Naive B cell (primary cell): ENCODE data around the gene ABAT. TPM values are rescaled to one million over a fixed set of nuclear protein-coding genes. Genes with fewer than 3 reads are reported as not detected.
"Not testable (repeated sequence)": the region's sequence is repeated elsewhere in the genome, so short reads cannot be mapped to it uniquely, and the experiment has no call there.

Source experiments
- ATAC-seq, 2 donors: fragments of 150-1000 bp; cut with Tn5 transposase; 2 replicates each; pipeline ENCODE4 v1.10.0; 2021; ENCODE audit warnings: low read depth in 2 of 2, mild to moderate bottlenecking in 2 of 2, moderate library complexity in 2 of 2
- DNase-seq: peaks from one replicate; pipeline ENCODE4 v3.0.0; 2022
- H3K27ac Mint-ChIP-seq, 6 donors: one replicate each; pipeline ENCODE4 v1.8.0; 2020 to 2022; ENCODE audit warnings: mild to moderate bottlenecking in 6 of 6, mixed read lengths in 6 of 6, moderate library complexity in 5 of 6, inconsistent platforms in 2 of 6
- H3K27me3 Mint-ChIP-seq, 3 donors: one replicate each; pipeline ENCODE4 v1.8.0; 2021 to 2022; ENCODE audit warnings: mixed read lengths in 3 of 3, mild to moderate bottlenecking in 1 of 3
- H3K36me3 Mint-ChIP-seq, 2 donors: one replicate each; pipeline ENCODE4 v1.8.0; 2020 to 2022; ENCODE audit warnings: mixed read lengths in 2 of 2, inconsistent platforms in 1 of 2, mild to moderate bottlenecking in 1 of 2
- H3K4me1 Mint-ChIP-seq, 3 donors: one replicate each; pipeline ENCODE4 v1.8.0; 2020 to 2022; ENCODE audit warnings: mixed read lengths in 3 of 3, inconsistent platforms in 1 of 3, mild to moderate bottlenecking in 1 of 3, moderate library complexity in 1 of 3
- H3K4me3 Mint-ChIP-seq, 8 donors: one replicate each; pipeline ENCODE4 v1.8.0; 2020 to 2022; ENCODE audit warnings: mild to moderate bottlenecking in 8 of 8, mixed read lengths in 8 of 8, moderate library complexity in 8 of 8, inconsistent platforms in 2 of 8
- H3K9me3 Mint-ChIP-seq, 7 donors: one replicate each; pipeline ENCODE4 v1.8.0; 2020 to 2022; ENCODE audit warnings: mixed read lengths in 7 of 7, mild to moderate bottlenecking in 5 of 7, inconsistent platforms in 2 of 7, moderate library complexity in 1 of 7
- polyA plus RNA-seq, 6 donors: library from polyadenylated mRNA; unstranded; fragments of 300-500 nt; fragmentation: Illumina TruSeq; gene quantifications; one replicate each; pipeline ENCODE4 v1.2.3, GENCODE V29; 2021; ENCODE audit warnings: low read depth in 6 of 6

Gene ABAT
- polyA plus RNA-seq, 6 donors from 2014 or later, result 1.9 to 10.0 (median 4.8) TPM

GRCh38 chr16:8733849-8734540, 59.6 kb downstream of the ABAT start:
- no peak overlapping the region for H3K27ac Mint-ChIP-seq
- H3K4me3 Mint-ChIP-seq, result no peak overlapping the region

GRCh38 chr16:8735574-8735973, 61.2 kb downstream of the ABAT start:
- H3K4me1 Mint-ChIP-seq, result peaks cover 15 to 20% (median 15%) of the 10 kb centered on the region in 3 donors
- H3K27ac Mint-ChIP-seq, result no peak overlapping the region
- no peak overlapping the region for H3K4me3 Mint-ChIP-seq
- no peaks in the 10 kb centered on the region for H3K27me3 Mint-ChIP-seq
- ATAC-seq, result no peak
- H3K36me3 Mint-ChIP-seq, result peaks cover 0 to 4% of the 10 kb centered on the region in 2 donors
- H3K9me3 Mint-ChIP-seq, result peaks cover 0 to 5% (median 2%) of the 10 kb centered on the region in 7 donors
- DNase-seq, result no peak

More at GRCh38 chr16:8733849-8734540, 59.6 kb downstream of the ABAT start:
- peaks cover 0 to 4% of the 10 kb centered on the region in 2 donors for H3K36me3 Mint-ChIP-seq
- ATAC-seq (no peak), DNase-seq (no peak)
- peaks cover 28 to 36% (median 31%) of the 10 kb centered on the region in 3 donors for H3K4me1 Mint-ChIP-seq
- H3K27me3 Mint-ChIP-seq, result no peaks in the 10 kb centered on the region
- peaks cover 0 to 5% (median 0%) of the 10 kb centered on the region in 7 donors for H3K9me3 Mint-ChIP-seq

GRCh38 chr16:8736123-8736668, 61.8 kb downstream of the ABAT start:
- ATAC-seq (no peak), DNase-seq (no peak)
- peak overlapping the region in 1 of 6 donors; percentile 3 for H3K27ac Mint-ChIP-seq
- H3K27me3 Mint-ChIP-seq, result no peaks in the 10 kb centered on the region
- H3K4me3 Mint-ChIP-seq, result no peak overlapping the region
- peaks cover 0 to 4% of the 10 kb centered on the region in 2 donors for H3K36me3 Mint-ChIP-seq
- H3K9me3 Mint-ChIP-seq, result peaks cover 0 to 5% (median 2%) of the 10 kb centered on the region in 7 donors
- H3K4me1 Mint-ChIP-seq, result peaks cover 9 to 14% (median 11%) of the 10 kb centered on the region in 3 donors

- ATAC-seq, result no peak
- no peaks in the 10 kb centered on the region for H3K27me3 Mint-ChIP-seq
- H3K36me3 Mint-ChIP-seq, result peaks cover 0 to 4% of the 10 kb centered on the region in 2 donors
- H3K4me3 Mint-ChIP-seq, result no peak overlapping the region
- no peak overlapping the region for H3K27ac Mint-ChIP-seq
- DNase-seq, result no peak
- H3K4me1 Mint-ChIP-seq, result peaks cover 3 to 6% (median 4%) of the 10 kb centered on the region in 3 donors
- H3K9me3 Mint-ChIP-seq, result peaks cover 0 to 2% (median 0%) of the 10 kb centered on the region in 7 donors
These were observed 64.7 kb downstream of the ABAT start for GRCh38 chr16:8739151-8739550.

- DNase-seq (no peak), ATAC-seq (no peak)
- H3K27me3 Mint-ChIP-seq, result no peaks in the 10 kb centered on the region
- H3K4me3 Mint-ChIP-seq, result no peak overlapping the region
- no peaks in the 10 kb centered on the region for H3K4me1 Mint-ChIP-seq
- no peak overlapping the region for H3K27ac Mint-ChIP-seq
- H3K9me3 Mint-ChIP-seq, result peaks cover 0 to 2% (median 0%) of the 10 kb centered on the region in 7 donors
- peaks cover 0 to 4% of the 10 kb centered on the region in 2 donors for H3K36me3 Mint-ChIP-seq
These were observed 65.7 kb downstream of the ABAT start for GRCh38 chr16:8739989-8740704.

- ATAC-seq, result no peak
- H3K27me3 Mint-ChIP-seq, result no peaks in the 10 kb centered on the region
- peaks cover 0 to 2% (median 0%) of the 10 kb centered on the region in 7 donors for H3K9me3 Mint-ChIP-seq
- H3K4me3 Mint-ChIP-seq, result no peak overlapping the region
- no peak for DNase-seq
- no peaks in the 10 kb centered on the region for H3K4me1 Mint-ChIP-seq
- H3K27ac Mint-ChIP-seq, result peak overlapping the region in 1 of 6 donors; percentile 40
- peaks cover 0 to 5% of the 10 kb centered on the region in 2 donors for H3K36me3 Mint-ChIP-seq
These were observed 66.4 kb downstream of the ABAT start for GRCh38 chr16:8740775-8741355.

- Mint-ChIP-seq H3K27me3 (no peaks in the 10 kb centered on the region), H3K4me3 (no peak overlapping the region), H3K9me3 (peaks cover 0 to 2% (median 0%) of the 10 kb centered on the region in 7 donors), H3K27ac (peak overlapping the region in 2 of 6 donors; percentile 69), H3K4me1 (no peaks in the 10 kb centered on the region), H3K36me3 (peaks cover 0 to 4% of the 10 kb centered on the region in 2 donors)
- no peak for ATAC-seq
- DNase-seq, result no peak
These were observed 67.2 kb downstream of the ABAT start for GRCh38 chr16:8741636-8742035.

- peaks cover 0 to 2% (median 0%) of the 10 kb centered on the region in 7 donors for H3K9me3 Mint-ChIP-seq
- no peak for DNase-seq
- ATAC-seq, result no peak
- no peak overlapping the region for H3K4me3 Mint-ChIP-seq
- peaks cover 0 to 4% of the 10 kb centered on the region in 2 donors for H3K36me3 Mint-ChIP-seq
- H3K27me3 Mint-ChIP-seq, result no peaks in the 10 kb centered on the region
- no peaks in the 10 kb centered on the region for H3K4me1 Mint-ChIP-seq
- H3K27ac Mint-ChIP-seq, result peak overlapping the region in 2 of 6 donors; percentile 69
These were observed 67.7 kb downstream of the ABAT start for GRCh38 chr16:8742068-8742467.

GRCh38 chr16:8748944-8749343, 74.5 kb downstream of the ABAT start:
- DNase-seq, H3K4me1 Mint-ChIP-seq, H3K27me3 Mint-ChIP-seq, H3K4me3 Mint-ChIP-seq, H3K9me3 Mint-ChIP-seq, H3K36me3 Mint-ChIP-seq, ATAC-seq: not testable (repeated sequence)
- H3K27ac Mint-ChIP-seq, result peak overlapping the region in 1 of 6 donors; percentile 72

GRCh38 chr16:8751481-8752311, 77.3 kb downstream of the ABAT start:
- no peaks in the 10 kb centered on the region for H3K4me1 Mint-ChIP-seq
- no peaks in the 10 kb centered on the region for H3K9me3 Mint-ChIP-seq
- H3K36me3 Mint-ChIP-seq, result peaks cover 0 to 3% of the 10 kb centered on the region in 2 donors
- DNase-seq (no peak), ATAC-seq (no peak)
- no peak overlapping the region for H3K4me3 Mint-ChIP-seq
- no peaks in the 10 kb centered on the region for H3K27me3 Mint-ChIP-seq
- H3K27ac Mint-ChIP-seq, result peak overlapping the region in 1 of 6 donors; percentile 51

- H3K4me1 Mint-ChIP-seq, result no peaks in the 10 kb centered on the region
- ATAC-seq, result no peak
- peaks cover under 1 to 3% of the 10 kb centered on the region in 2 donors for H3K36me3 Mint-ChIP-seq
- DNase-seq, result no peak
- H3K27me3 Mint-ChIP-seq, result no peaks in the 10 kb centered on the region
- no peak overlapping the region for H3K27ac Mint-ChIP-seq
- no peaks in the 10 kb centered on the region for H3K9me3 Mint-ChIP-seq
- no peak overlapping the region for H3K4me3 Mint-ChIP-seq
These were observed 78.3 kb downstream of the ABAT start for GRCh38 chr16:8752706-8753105.

- no peaks in the 10 kb centered on the region for H3K27me3 Mint-ChIP-seq
- no peaks in the 10 kb centered on the region for H3K4me1 Mint-ChIP-seq
- H3K27ac Mint-ChIP-seq, result no peak overlapping the region
- ATAC-seq (no peak), DNase-seq (no peak)
- H3K9me3 Mint-ChIP-seq, result no peaks in the 10 kb centered on the region
- peaks cover 3 to 9% of the 10 kb centered on the region in 2 donors for H3K36me3 Mint-ChIP-seq
- no peak overlapping the region for H3K4me3 Mint-ChIP-seq
These were observed 79.1 kb downstream of the ABAT start for GRCh38 chr16:8753416-8754054.
